ENCODE results near the gene ABHD17C.

Gene ABHD17C

GRCh38 chr15:80732818-80733217 is 37.7 kb downstream of the ABHD17C start:
- TF ChIP-seq CTCF (IDR thresholded peaks at IDR 0.05; ENCODE audit: extremely low read depth, insufficient read depth, missing control alignments): no peak
- no peak for DNase-seq (ENCODE audit: low spot score)
- in situ Hi-C loops (cut with MboI; ENCODE audit: low pct_unique_long_range_greater_than_20kb, low sequenced_read_pairs, unreplicated experiment): no loop called here

- no peak for DNase-seq (ENCODE audit: low spot score)
- no peak for TF ChIP-seq CTCF (IDR thresholded peaks at IDR 0.05; ENCODE audit: extremely low read depth, insufficient read depth, missing control alignments)
- in situ Hi-C loops (cut with MboI; ENCODE audit: low pct_unique_long_range_greater_than_20kb, low sequenced_read_pairs, unreplicated experiment): no loop called here
Measured at GRCh38 chr15:80733460-80733859, 38.4 kb downstream of the ABHD17C start.

GRCh38 chr15:80735344-80735743 is 40.2 kb downstream of the ABHD17C start:
- no peak for TF ChIP-seq CTCF (IDR thresholded peaks at IDR 0.05; ENCODE audit: extremely low read depth, insufficient read depth, missing control alignments)
- in situ Hi-C loops (cut with MboI; ENCODE audit: low pct_unique_long_range_greater_than_20kb, low sequenced_read_pairs, unreplicated experiment): no loop called here
- no peak for DNase-seq (ENCODE audit: low spot score)

GRCh38 chr15:80736560-80736959 is 41.5 kb downstream of the ABHD17C start:
- DNase-seq (ENCODE audit: low spot score): no peak
- TF ChIP-seq CTCF (IDR thresholded peaks at IDR 0.05; ENCODE audit: extremely low read depth, insufficient read depth, missing control alignments): no peak
- in situ Hi-C loops (cut with MboI; ENCODE audit: low pct_unique_long_range_greater_than_20kb, low sequenced_read_pairs, unreplicated experiment): no loop called here

- no peak for TF ChIP-seq CTCF (IDR thresholded peaks at IDR 0.05; ENCODE audit: extremely low read depth, insufficient read depth, missing control alignments)
- in situ Hi-C loops (cut with MboI; ENCODE audit: low pct_unique_long_range_greater_than_20kb, low sequenced_read_pairs, unreplicated experiment): no loop called here
- DNase-seq (ENCODE audit: low spot score): no peak
Measured at GRCh38 chr15:80739919-80740318, 44.8 kb downstream of the ABHD17C start.

GRCh38 chr15:80742081-80742480 is 47.0 kb downstream of the ABHD17C start:
- no peak for TF ChIP-seq CTCF (IDR thresholded peaks at IDR 0.05; ENCODE audit: extremely low read depth, insufficient read depth, missing control alignments)
- in situ Hi-C loops (cut with MboI; ENCODE audit: low pct_unique_long_range_greater_than_20kb, low sequenced_read_pairs, unreplicated experiment): no loop called here
- no peak for DNase-seq (ENCODE audit: low spot score)
